Adrenal gland (tissue), 12 donors: Measurements from ENCODE around the gene SRP68. TPM values are rescaled to one million over a fixed set of nuclear protein-coding genes. Genes with fewer than 3 reads are reported as not detected.

Source experiments
- DNase-seq, 7 donors: peaks; one replicate each; pipeline ENCODE4 v3.0.0-alpha.2; 2019 to 2020
- H3K27ac ChIP-seq, 5 donors: fragments of 200-600 bp; sonication (generic) in 4 of 5; 1 replicate in 3 of 5; 2 replicates in 2 of 5; pipeline versions ENCODE4 v1.5.1 to v1.8.0; 2016 to 2020; ENCODE audit warnings: mild to moderate bottlenecking in 1 of 5
- H3K27me3 ChIP-seq: fragments of 200-600 bp; 2 replicates; pipeline ENCODE4 v1.8.0; 2021
- H3K36me3 ChIP-seq, 2 donors: fragments of 200-600 bp; replicated peaks in 1 of 2; 1 replicate in 1 of 2; 2 replicates in 1 of 2; pipeline versions ENCODE4 v1.5.1 to v1.8.0; 2018 to 2022
- H3K4me1 ChIP-seq, 2 donors: fragments of 200-600 bp; replicated peaks in 1 of 2; 1 replicate in 1 of 2; 2 replicates in 1 of 2; pipeline versions ENCODE4 v1.5.1 to v1.8.0; 2018 to 2021
- H3K4me3 ChIP-seq, 4 donors: fragments of 200-600 bp; sonication (generic) in 3 of 4; one replicate each; pipeline ENCODE4 v1.5.1; 2016 to 2018
- H3K9me3 ChIP-seq, 3 donors: fragments of 200-600 bp; sonication (generic) in 1 of 3; replicated peaks in 1 of 3; 1 replicate in 2 of 3; 2 replicates in 1 of 3; pipeline versions ENCODE4 v1.5.1 to v1.8.0; 2016 to 2021
- CTCF ChIP-seq, 6 experiments: fragments of 450-650 bp in 4 of 6; fragments of 200-600 bp in 2 of 6; sonication (generic) in 1 of 6; IDR thresholded peaks; 1 replicate in 5 of 6; 2 replicates in 1 of 6; pipeline versions ENCODE4 v1.5.1 to v1.8.0; 2016 to 2021; ENCODE audit warnings: antibody characterized with exemption in 6 of 6, mild to moderate bottlenecking in 2 of 6, moderate library complexity in 1 of 6
- POLR2A ChIP-seq, 2 donors: fragments of 450-650 bp; IDR thresholded peaks; one replicate each; pipeline ENCODE4 v1.6.1; 2017; ENCODE audit warnings: antibody characterized with exemption in 2 of 2, mild to moderate bottlenecking in 2 of 2, moderate library complexity in 1 of 2
- WGBS, 4 donors: extraction: QIAGEN DNeasy Blood & Tissue Kit in 2 of 4; methylation state at CpG; one replicate each; pipeline versions ENCODE4 v1.1.5 to v1.1.7; 2013 to 2017; 5-methylcytosine and 5-hydroxymethylcytosine counted together
- intact Hi-C, 2 donors: fragments of 100-400 bp; cut with DNase I; formaldehyde crosslinking; loops; one replicate each; pipeline versions ENCODE4 v1.14.1 to v1.15.0; 2022 to 2023
- polyA plus RNA-seq, 3 donors: library from polyadenylated mRNA; stranded (reverse); fragments of 200-250 nt in 2 of 3; fragments of 350-450 nt in 1 of 3; fragmentation: Illumina TruSeq in 1 of 3; extraction: RNeasy Lipid Tissue Mini Kit (QIAGEN cat#74804) in 1 of 3; gene quantifications; one replicate each; pipeline ENCODE4 v1.2.3, GENCODE V29; 2013 to 2014
- total RNA-seq, 9 donors: library from RNA; depleted of rRNA in 4 of 9; stranded (reverse); fragments of >200 nt in 4 of 9; fragments of 120-200 nt in 1 of 9; fragmentation: NEBNext Ultra II Directional in 1 of 9; extraction: Animal tissue kit (Norgen Biotek cat#: 25700) in 1 of 9; gene quantifications; one replicate each; pipeline versions ENCODE4 v1.1.0 to v1.2.4, GENCODE V29; 2013 to 2023
- donor health status: healthy with polysubstance abuse.
- donor health status: Bipolar disorder and iron deficiency.
- donor health status: DM: yes; HTN: yes; CAD: no.
- donor health status: DM: no; HTN: no; CAD: no.
- donor health status: DM: no; HTN: no; CAD: no.
- donor health status: DM: yes; HTN: yes; CAD: no.

The SRP68 gene
- total and polyA plus RNA-seq, 12 donors: 20.3 to 129 (median 41.1) TPM

- Histone ChIP-seq H3K36me3 (peaks cover 0 to 82% of the 10 kb centered on the region in 2 donors), H3K27me3 (no peaks in the 10 kb centered on the region), H3K4me3 (no peak overlapping the region), H3K27ac (no peak overlapping the region), H3K9me3 (no peaks in the 10 kb centered on the region), H3K4me1 (no peaks in the 10 kb centered on the region)
- TF ChIP-seq POLR2A (IDR thresholded peaks at IDR 0.05): no peak
- TF ChIP-seq CTCF (IDR thresholded peaks at IDR 0.05): no peak
- intact Hi-C loops: no loop called here
- WGBS, 4 donors: 92 to 100% (median 94%) methylated on average over 5 to 9 of the region's 9 CpGs
- DNase-seq: no peak
Observed at GRCh38 chr17:76086384-76086783, 14.1 kb upstream of the SRP68 start.

GRCh38 chr17:76085731-76086366 lies 13.5 kb upstream of the SRP68 start:
- no peak for TF ChIP-seq POLR2A (IDR thresholded peaks at IDR 0.05)
- TF ChIP-seq CTCF (IDR thresholded peaks at IDR 0.05): no peak
- DNase-seq: no peak
- peaks cover 0 to 78% of the 10 kb centered on the region in 2 donors for H3K36me3 ChIP-seq
- 91 to 93% (median 92%) methylated on average over 9 to 13 of the region's 13 CpGs for WGBS, 4 donors
- H3K27me3 ChIP-seq: no peaks in the 10 kb centered on the region
- intact Hi-C loops: no loop called here
- H3K9me3 ChIP-seq: no peaks in the 10 kb centered on the region
- no peak overlapping the region for H3K27ac ChIP-seq
- H3K4me3 ChIP-seq: no peak overlapping the region
- no peaks in the 10 kb centered on the region for H3K4me1 ChIP-seq

DNA sequence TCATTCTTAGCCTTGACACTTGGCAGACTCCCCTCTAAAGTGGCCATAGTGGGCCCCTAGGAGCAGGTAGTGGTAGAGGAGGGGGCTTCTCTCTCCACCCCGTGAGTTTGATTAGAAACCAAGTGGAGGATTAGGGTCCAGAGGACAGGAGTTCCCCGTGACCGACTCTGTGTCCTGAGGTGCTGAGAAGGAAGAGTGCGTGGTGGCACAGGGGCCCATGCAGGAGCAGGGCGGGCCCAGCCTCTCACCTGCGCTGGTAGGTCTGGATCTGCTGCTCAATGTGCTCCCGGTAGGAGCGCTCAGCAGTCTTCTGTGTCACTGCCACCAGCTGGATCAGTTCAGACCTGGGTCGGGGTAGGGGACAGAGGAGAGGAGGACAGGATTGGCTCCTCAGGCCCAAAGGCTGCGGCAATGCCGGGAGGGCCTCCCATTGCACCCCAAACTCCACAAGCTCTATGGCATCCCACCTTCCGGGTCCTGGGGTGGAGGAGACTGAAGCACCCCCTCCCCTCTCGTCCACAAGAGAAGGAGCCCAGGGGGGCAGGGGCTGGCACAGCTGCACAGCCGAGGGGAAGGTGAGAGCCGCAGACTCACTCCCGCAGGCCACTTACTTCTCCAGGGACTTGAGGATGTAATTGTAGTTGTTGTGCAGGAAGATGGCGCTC lies 12.9 kb upstream of the SRP68 start:
- Histone ChIP-seq H3K27me3 (no peaks in the 10 kb centered on the region), H3K4me3 (no peak overlapping the region), H3K36me3 (peaks cover 0 to 72% of the 10 kb centered on the region in 2 donors), H3K4me1 (no peaks in the 10 kb centered on the region), H3K9me3 (no peaks in the 10 kb centered on the region), H3K27ac (no peak overlapping the region)
- intact Hi-C loops: no loop called here
- 76 to 95% (median 83%) methylated on average over 6 to 17 of the region's 17 CpGs for WGBS, 4 donors
- no peak for DNase-seq
- TF ChIP-seq POLR2A (IDR thresholded peaks at IDR 0.05): no peak
- no peak for TF ChIP-seq CTCF (IDR thresholded peaks at IDR 0.05)

- H3K36me3 ChIP-seq: peaks cover 0 to 57% of the 10 kb centered on the region in 2 donors
- H3K4me1 ChIP-seq: no peaks in the 10 kb centered on the region
- intact Hi-C loops: no loop called here
- DNase-seq: no peak
- TF ChIP-seq POLR2A (IDR thresholded peaks at IDR 0.05) (no peak), CTCF (IDR thresholded peaks at IDR 0.05) (no peak)
- WGBS, 4 donors: 85 to 92% (median 90%) methylated on average over 5 to 15 of the region's 15 CpGs
- no peaks in the 10 kb centered on the region for H3K9me3 ChIP-seq
- H3K27ac ChIP-seq: no peak overlapping the region
- no peak overlapping the region for H3K4me3 ChIP-seq
- peaks cover 11% of the 10 kb centered on the region for H3K27me3 ChIP-seq
Observed at GRCh38 chr17:76083536-76084182, 11.3 kb upstream of the SRP68 start.
